DND-41 (cell line): ENCODE results near the gene FUT3.

ENCODE experiments used
- ATAC-seq: fragments of 200-7000 bp; cut with Tn5 transposase; 3 replicates; pipeline ENCODE4 v1.9.1; 2021; ENCODE audit warnings: low read depth; ENCODE audit not compliant: insufficient read depth
- DNase-seq: peaks from one replicate; pipeline ENCODE4 v3.0.0-alpha.2; 2020
- H2AFZ ChIP-seq: 2 replicates; pipeline ENCODE4 v1.6.0; 2012; ENCODE audit warnings: low read depth, low read length
- H3K27ac ChIP-seq: 2 replicates; pipeline ENCODE4 v1.5.1; 2012; ENCODE audit warnings: low read length, inconsistent platforms
- H3K27me3 ChIP-seq: fragments of 200-600 bp; sonication (generic); 2 replicates; pipeline ENCODE4 v1.6.0; 2012; ENCODE audit warnings: low read length, mild to moderate bottlenecking, inconsistent platforms; ENCODE audit not compliant: insufficient read depth, poor library complexity
- H3K36me3 ChIP-seq: 2 replicates; pipeline ENCODE4 v1.5.1; 2012; ENCODE audit warnings: low read length, inconsistent platforms; ENCODE audit not compliant: insufficient read depth
- H3K4me1 ChIP-seq: 2 replicates; pipeline ENCODE4 v1.5.1; 2012; ENCODE audit warnings: mild to moderate bottlenecking, low read length; ENCODE audit not compliant: insufficient read depth
- H3K4me2 ChIP-seq: 2 replicates; pipeline ENCODE4 v1.6.0; 2012; ENCODE audit warnings: mild to moderate bottlenecking, moderate library complexity, low read length, inconsistent platforms; ENCODE audit not compliant: insufficient read depth
- H3K4me3 ChIP-seq, 2 experiments: fragments of 200-600 bp in 1 of 2; shearing (Covaris generic) in 1 of 2; 2 replicates each; pipeline ENCODE4 v1.5.1; 2012 to 2016; ENCODE audit warnings: inconsistent platforms in 2 of 2, low read length in 2 of 2, mild to moderate bottlenecking in 2 of 2, low read depth in 1 of 2, moderate library complexity in 1 of 2
- H3K79me2 ChIP-seq: 2 replicates; pipeline ENCODE4 v1.6.0; 2012; ENCODE audit warnings: low read length, inconsistent platforms; ENCODE audit not compliant: insufficient read depth
- H3K9ac ChIP-seq: 2 replicates; pipeline ENCODE4 v1.6.0; 2012; ENCODE audit warnings: low read depth, mild to moderate bottlenecking, inconsistent platforms, low read length, moderate library complexity
- H3K9me3 ChIP-seq: 2 replicates; pipeline ENCODE4 v1.5.1; 2012; ENCODE audit warnings: low read length, moderate library complexity, mild to moderate bottlenecking, inconsistent platforms; ENCODE audit not compliant: insufficient read depth, severe bottlenecking
- H4K20me1 ChIP-seq: 2 replicates; pipeline ENCODE4 v1.6.0; 2012; ENCODE audit warnings: low read length; ENCODE audit not compliant: insufficient read depth
- CTCF ChIP-seq: IDR thresholded peaks from 2 replicates; pipeline ENCODE4 v1.5.1; 2012; ENCODE audit warnings: borderline replicate concordance, low read length, moderate library complexity, mild to moderate bottlenecking; ENCODE audit not compliant: poor library complexity, severe bottlenecking; ENCODE audit errors: extremely low read depth
- EZH2 ChIP-seq: IDR thresholded peaks from 3 replicates; pipeline ENCODE4 v1.6.1; 2012; ENCODE audit warnings: borderline replicate concordance, low read depth, mild to moderate bottlenecking, moderate library complexity, low read length, inconsistent platforms; ENCODE audit not compliant: severe bottlenecking

FUT3 gene

DNA sequence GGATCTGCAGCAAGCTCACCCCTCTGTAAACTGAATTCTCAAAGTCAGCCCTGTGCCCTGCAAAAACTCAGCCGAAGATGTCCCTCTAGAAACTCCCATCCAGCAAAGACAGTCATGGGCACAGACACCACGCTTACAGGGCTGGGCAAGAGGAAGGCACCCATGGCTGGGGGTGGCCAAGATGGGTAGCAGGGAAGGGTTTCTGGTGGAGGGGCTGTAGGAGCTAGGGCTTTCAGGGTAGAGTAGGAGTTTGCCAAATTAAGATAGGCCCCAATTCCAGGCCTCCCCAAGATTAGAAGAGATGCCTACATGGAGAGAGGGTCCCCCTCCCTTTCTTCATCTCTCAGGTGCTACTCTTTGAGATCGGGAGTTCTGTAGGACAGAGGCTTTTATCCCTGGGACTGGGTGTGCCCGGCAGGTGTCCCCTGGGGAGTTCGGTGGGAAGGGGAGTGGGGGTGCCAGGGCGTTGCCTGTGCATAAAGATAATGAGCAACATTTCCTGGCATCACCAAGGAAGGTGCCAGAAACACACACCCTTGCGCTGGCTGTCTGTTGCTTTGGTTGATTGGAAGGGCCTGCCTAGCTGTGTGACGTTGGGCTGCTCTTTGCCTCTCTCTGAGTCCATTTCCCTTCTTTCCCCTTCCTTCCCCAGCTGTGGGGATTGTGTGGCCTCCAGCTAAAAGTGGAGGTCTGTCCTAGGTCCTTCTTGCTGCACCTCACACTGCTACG lies 37.0 kb downstream of the FUT3 start:
- Histone ChIP-seq H3K27me3 (no peaks in the 10 kb centered on the region), H3K27ac (no peak overlapping the region), H3K4me2 (no peak overlapping the region), H3K9ac (no peak overlapping the region), H3K36me3 (no peaks in the 10 kb centered on the region), H2AFZ (no peak overlapping the region), H3K4me1 (no peaks in the 10 kb centered on the region), H4K20me1 (no peaks in the 10 kb centered on the region; the same call in 1 of the 2 replicates), H3K79me2 (no peaks in the 10 kb centered on the region), H3K4me3 (no peak overlapping the region), H3K9me3 (no peaks in the 10 kb centered on the region)
- TF ChIP-seq CTCF (no peak), EZH2 (no peak)
- DNase-seq (no peak), ATAC-seq (no peak; the same call in 1 of the 3 replicates)

DNA sequence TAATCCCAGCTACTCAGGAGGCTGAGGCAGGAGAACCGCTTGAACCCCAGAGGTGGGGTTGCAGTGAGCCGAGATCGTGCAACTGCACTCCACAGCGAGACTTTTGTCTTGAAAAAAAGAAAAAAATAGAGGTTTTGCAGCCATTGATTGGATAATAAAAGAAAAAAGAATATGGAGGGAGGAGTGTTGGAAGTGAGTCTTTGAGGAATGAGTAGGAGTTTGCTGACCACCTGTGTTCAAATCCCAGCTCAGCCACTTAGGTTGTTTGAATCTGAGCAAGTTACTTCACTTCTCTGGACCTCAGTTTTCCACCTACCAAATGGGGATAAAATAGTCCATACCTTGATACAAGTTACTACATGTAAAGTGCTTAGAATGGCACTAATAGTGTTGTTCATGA lies 40.1 kb downstream of the FUT3 start:
- H3K9ac ChIP-seq, result no peak overlapping the region
- H3K36me3 ChIP-seq, result no peaks in the 10 kb centered on the region
- no peak overlapping the region for H3K4me3 ChIP-seq
- no peak for TF ChIP-seq CTCF
- no peak for TF ChIP-seq EZH2
- no peaks in the 10 kb centered on the region for H3K79me2 ChIP-seq
- H2AFZ ChIP-seq, result no peak overlapping the region
- no peak overlapping the region for H3K4me2 ChIP-seq
- H3K27me3 ChIP-seq, result no peaks in the 10 kb centered on the region
- DNase-seq, result no peak
- no peak overlapping the region for H3K27ac ChIP-seq
- no peaks in the 10 kb centered on the region for H3K9me3 ChIP-seq
- no peaks in the 10 kb centered on the region; the same call in 1 of the 2 replicates for H4K20me1 ChIP-seq
- no peaks in the 10 kb centered on the region for H3K4me1 ChIP-seq
- ATAC-seq, result no peak

DNA sequence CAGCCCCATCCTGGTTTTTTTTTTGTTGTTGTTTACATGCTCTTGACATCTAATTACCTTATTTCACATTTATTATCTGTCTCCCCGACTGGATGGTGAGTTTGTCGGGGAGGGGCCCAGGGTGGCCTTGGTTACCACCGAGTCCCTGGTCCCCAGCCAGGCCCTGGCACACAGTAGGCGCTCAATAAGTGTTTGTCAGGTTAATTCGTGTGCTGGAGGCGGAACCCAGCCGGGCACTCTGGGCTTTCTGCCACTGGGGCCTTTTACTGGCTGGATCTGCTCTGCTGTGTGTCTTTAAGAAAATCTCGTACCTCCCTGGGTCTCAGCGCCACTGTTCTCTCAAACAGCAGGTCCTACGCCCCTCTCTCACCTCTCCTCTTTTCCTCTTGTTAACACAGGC lies 41.8 kb downstream of the FUT3 start:
- peaks cover 2% of the 10 kb centered on the region for H3K27me3 ChIP-seq
- no peak overlapping the region for H3K27ac ChIP-seq
- peaks cover 3% of the 10 kb centered on the region for H3K4me1 ChIP-seq
- no peak overlapping the region for H3K4me2 ChIP-seq
- H3K79me2 ChIP-seq, result no peaks in the 10 kb centered on the region
- no peaks in the 10 kb centered on the region for H3K9me3 ChIP-seq
- DNase-seq (no peak), ATAC-seq (no peak)
- H3K36me3 ChIP-seq, result no peaks in the 10 kb centered on the region
- TF ChIP-seq EZH2 (no peak), CTCF (no peak)
- no peak overlapping the region for H3K4me3 ChIP-seq
- no peak overlapping the region for H2AFZ ChIP-seq
- H4K20me1 ChIP-seq, result no peaks in the 10 kb centered on the region; the same call in 1 of the 2 replicates
- H3K9ac ChIP-seq, result no peak overlapping the region

GRCh38 chr19:5809053-5809452 lies 42.2 kb downstream of the FUT3 start:
- TF ChIP-seq EZH2 (no peak), CTCF (no peak)
- no peaks in the 10 kb centered on the region for H3K79me2 ChIP-seq
- H3K27me3 ChIP-seq, result peaks cover 5% of the 10 kb centered on the region
- H4K20me1 ChIP-seq, result no peaks in the 10 kb centered on the region; the same call in 1 of the 2 replicates
- H3K4me3 ChIP-seq, result no peak overlapping the region
- H3K9ac ChIP-seq, result no peak overlapping the region
- H3K36me3 ChIP-seq, result no peaks in the 10 kb centered on the region
- H3K27ac ChIP-seq, result no peak overlapping the region
- no peak overlapping the region for H3K4me2 ChIP-seq
- H3K9me3 ChIP-seq, result no peaks in the 10 kb centered on the region
- DNase-seq (no peak), ATAC-seq (no peak)
- peaks cover 7% of the 10 kb centered on the region for H3K4me1 ChIP-seq
- H2AFZ ChIP-seq, result no peak overlapping the region
